Natural killer cell (primary cell): ENCODE results near the gene CPSF4L. TPM values are rescaled to one million over a fixed set of nuclear protein-coding genes. Genes with fewer than 3 reads are reported as not detected.

Source experiments
- ATAC-seq, 3 donors: fragments of 150-1000 bp in 2 of 3; fragments of 200-7000 bp in 1 of 3; cut with Tn5 transposase; 1 replicate in 1 of 3; 2 replicates in 2 of 3; pipeline ENCODE4 v1.10.0; 2021; ENCODE audit warnings: mild to moderate bottlenecking in 2 of 3, moderate library complexity in 2 of 3
- DNase-seq, 2 donors: peaks; one replicate each; pipeline versions ENCODE4 v3.0.0 to v3.0.0-alpha.2; 2013 to 2021; ENCODE audit warnings: mixed read lengths in 1 of 2
- H3K27ac ChIP-seq: one replicate; pipeline ENCODE4 v1.5.1; 2013; ENCODE audit warnings: mild to moderate bottlenecking, low read length
- H3K27me3 ChIP-seq: one replicate; pipeline ENCODE4 v1.6.1; 2013; ENCODE audit warnings: low read length; ENCODE audit not compliant: control insufficient read depth, insufficient read depth
- H3K36me3 ChIP-seq: one replicate; pipeline ENCODE4 v1.6.1; 2013; ENCODE audit warnings: low read length; ENCODE audit not compliant: control insufficient read depth, insufficient read depth
- H3K4me1 ChIP-seq: one replicate; pipeline ENCODE4 v1.6.1; 2013; ENCODE audit warnings: low read length; ENCODE audit not compliant: control insufficient read depth, insufficient read depth
- H3K4me3 ChIP-seq: one replicate; pipeline ENCODE4 v1.5.1; 2013; ENCODE audit warnings: low read length
- H3K9me3 ChIP-seq: one replicate; pipeline ENCODE4 v1.6.1; 2013; ENCODE audit warnings: low read length; ENCODE audit not compliant: control insufficient read depth, insufficient read depth
- H3K27ac Mint-ChIP-seq, 2 donors: one replicate each; pipeline ENCODE4 v1.8.0; 2022; ENCODE audit warnings: mild to moderate bottlenecking in 2 of 2, mixed read lengths in 2 of 2, moderate library complexity in 1 of 2
- H3K27me3 Mint-ChIP-seq, 2 donors: one replicate each; pipeline ENCODE4 v1.8.0; 2022; ENCODE audit warnings: low read depth in 2 of 2, mixed read lengths in 2 of 2
- H3K36me3 Mint-ChIP-seq: one replicate; pipeline ENCODE4 v1.8.0; 2022; ENCODE audit warnings: mixed read lengths
- H3K4me1 Mint-ChIP-seq, 2 donors: one replicate each; pipeline ENCODE4 v1.8.0; 2022; ENCODE audit warnings: mixed read lengths in 2 of 2
- H3K4me3 Mint-ChIP-seq: one replicate; pipeline ENCODE4 v1.8.0; 2022; ENCODE audit warnings: mild to moderate bottlenecking, moderate library complexity, mixed read lengths
- H3K9me3 Mint-ChIP-seq, 2 donors: one replicate each; pipeline ENCODE4 v1.8.0; 2022; ENCODE audit warnings: mixed read lengths in 2 of 2
- CTCF ChIP-seq: fragments of 200-600 bp; IDR thresholded peaks from one replicate; pipeline ENCODE4 v1.8.0; 2022; ENCODE audit warnings: antibody characterized with exemption
- WGBS: methylation state at CpG from one replicate; pipeline ENCODE4 v1.1.7; 2013; ENCODE audit warnings: missing lambda C conversion rate; ENCODE audit not compliant: insufficient coverage; 5-methylcytosine and 5-hydroxymethylcytosine counted together
- intact Hi-C: fragments of 100-400 bp; cut with micrococcal nuclease; formaldehyde crosslinking; loops from one replicate; pipeline ENCODE4 v1.14.2; 2022
- total RNA-seq, 4 donors: library from RNA; stranded (reverse); fragments of 120-200 nt in 1 of 4; gene quantifications; one replicate each; pipeline versions ENCODE4 v1.2.3 to v1.2.4, GENCODE V29; 2013 to 2022

Gene CPSF4L
- total RNA-seq, 3 donors from 2014 or later (not counting 1 experiment from before 2014, with no cell fraction given), result not detected

GRCh38 chr17:73215447-73215846 is 46.2 kb downstream of the CPSF4L start:
- no peaks in the 10 kb centered on the region for H3K9me3 Mint-ChIP-seq
- Histone ChIP-seq H3K9me3 (no peaks in the 10 kb centered on the region), H3K36me3 (peaks cover 19% of the 10 kb centered on the region), H3K27ac (no peak overlapping the region), H3K4me1 (peaks cover 9% of the 10 kb centered on the region), H3K4me3 (no peak overlapping the region), H3K27me3 (no peaks in the 10 kb centered on the region)
- no peak overlapping the region for H3K4me3 Mint-ChIP-seq
- intact Hi-C loops, result no loop called here
- H3K36me3 Mint-ChIP-seq, result no peaks in the 10 kb centered on the region
- ATAC-seq (no peak), DNase-seq (no peak)
- peak overlapping the region in 1 of 2 donors; percentile 71 for H3K27ac Mint-ChIP-seq
- WGBS, result 98% methylated on average over 2 of the region's 2 CpGs
- no peaks in the 10 kb centered on the region for H3K27me3 Mint-ChIP-seq
- TF ChIP-seq CTCF, result no peak
- peaks cover 24 to 35% of the 10 kb centered on the region in 2 donors for H3K4me1 Mint-ChIP-seq

DNA sequence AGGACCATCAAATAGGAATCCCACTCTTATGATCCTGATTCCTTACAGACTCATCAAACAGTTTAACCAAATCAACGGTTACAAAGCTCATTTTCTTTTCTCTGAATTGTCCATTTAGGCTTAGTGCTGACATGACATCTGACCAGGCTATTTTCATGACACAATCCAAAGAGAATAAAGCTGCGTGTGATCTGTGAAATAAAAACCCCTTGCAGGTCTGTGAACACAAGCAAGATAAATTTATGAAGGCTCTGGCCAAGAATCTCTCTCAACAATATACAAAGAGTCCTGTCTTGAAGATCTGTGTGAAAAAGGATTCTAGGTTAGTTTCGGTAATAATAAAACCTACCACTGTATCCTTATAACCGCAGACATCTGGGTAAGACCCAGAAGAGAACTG is 46.8 kb downstream of the CPSF4L start:
- DNase-seq, result no peak
- intact Hi-C loops, result no loop called here
- Mint-ChIP-seq H3K9me3 (no peaks in the 10 kb centered on the region), H3K27ac (peak overlapping the region; percentile 26 to 71), H3K36me3 (no peaks in the 10 kb centered on the region), H3K27me3 (no peaks in the 10 kb centered on the region), H3K4me3 (no peak overlapping the region), H3K4me1 (peaks cover 24 to 31% of the 10 kb centered on the region in 2 donors)
- no peak overlapping the region for H3K4me3 ChIP-seq
- no peaks in the 10 kb centered on the region for H3K9me3 ChIP-seq
- H3K27ac ChIP-seq, result no peak overlapping the region
- H3K36me3 ChIP-seq, result peaks cover 19% of the 10 kb centered on the region
- WGBS, result 61% methylated on average over 3 of the region's 4 CpGs
- H3K4me1 ChIP-seq, result peaks cover 9% of the 10 kb centered on the region
- no peaks in the 10 kb centered on the region for H3K27me3 ChIP-seq
- TF ChIP-seq CTCF, result no peak
- ATAC-seq, result no peak

- peak overlapping the region in 1 of 2 donors; percentile 26 for H3K27ac Mint-ChIP-seq
- H3K9me3 ChIP-seq, result no peaks in the 10 kb centered on the region
- no peaks in the 10 kb centered on the region for H3K27me3 ChIP-seq
- H3K36me3 ChIP-seq, result peaks cover 26% of the 10 kb centered on the region
- no peak overlapping the region for H3K4me3 Mint-ChIP-seq
- no peak overlapping the region for H3K4me3 ChIP-seq
- no peaks in the 10 kb centered on the region for H3K27me3 Mint-ChIP-seq
- H3K27ac ChIP-seq, result no peak overlapping the region
- intact Hi-C loops, result no loop called here
- ATAC-seq, result no peak
- no peaks in the 10 kb centered on the region for H3K36me3 Mint-ChIP-seq
- no peaks in the 10 kb centered on the region for H3K9me3 Mint-ChIP-seq
- DNase-seq, result no peak
- H3K4me1 ChIP-seq, result peaks cover 9% of the 10 kb centered on the region
- TF ChIP-seq CTCF, result no peak
- peaks cover 24 to 31% of the 10 kb centered on the region in 2 donors for H3K4me1 Mint-ChIP-seq
Measured at GRCh38 chr17:73214008-73214407, 47.7 kb downstream of the CPSF4L start.

- H3K27me3 Mint-ChIP-seq, result no peaks in the 10 kb centered on the region
- H3K27ac ChIP-seq, result no peak overlapping the region
- H3K4me3 Mint-ChIP-seq, result peak overlapping the region; percentile 49
- no peak overlapping the region for H3K4me3 ChIP-seq
- H3K9me3 Mint-ChIP-seq, result no peaks in the 10 kb centered on the region
- WGBS, result 25% methylated on average over 12 of the region's 13 CpGs
- H3K27ac Mint-ChIP-seq, result peak overlapping the region; percentile 57 to 62
- H3K27me3 ChIP-seq, result no peaks in the 10 kb centered on the region
- intact Hi-C loops, result no loop called here
- H3K4me1 Mint-ChIP-seq, result peaks cover 25 to 30% of the 10 kb centered on the region in 2 donors
- DNase-seq (peak in 1 of 2 donors; percentile 89), ATAC-seq (peak; percentile 29 to 77 (median 55))
- TF ChIP-seq CTCF, result no peak
- peaks cover 20% of the 10 kb centered on the region for H3K36me3 Mint-ChIP-seq
- H3K4me1 ChIP-seq, result peaks cover 9% of the 10 kb centered on the region
- H3K36me3 ChIP-seq, result peaks cover 45% of the 10 kb centered on the region
- H3K9me3 ChIP-seq, result no peaks in the 10 kb centered on the region
Measured at GRCh38 chr17:73211745-73212144, 49.9 kb downstream of the CPSF4L start.
